Mucosa of descending colon (tissue), 3 donors: Measurements from ENCODE around the gene C7orf33. TPM values are rescaled to one million over a fixed set of nuclear protein-coding genes. Genes with fewer than 3 reads are reported as not detected.

Experiments used
- ATAC-seq: fragments of 200-7000 bp; cut with Tn5 transposase; one replicate; pipeline ENCODE4 v1.9.1; 2020; ENCODE audit warnings: mild to moderate bottlenecking, moderate library complexity
- DNase-seq, 3 donors: peaks; one replicate each; pipeline ENCODE4 v3.0.0-alpha.2; 2020
- H3K36me3 ChIP-seq: fragments of 200-600 bp; one replicate; pipeline ENCODE4 v1.8.0; 2021; ENCODE audit warnings: low read depth, mild to moderate bottlenecking
- H3K4me1 ChIP-seq: fragments of 200-600 bp; one replicate; pipeline ENCODE4 v1.8.0; 2021; ENCODE audit warnings: low read depth, mild to moderate bottlenecking
- H3K4me3 ChIP-seq: fragments of 200-600 bp; one replicate; pipeline ENCODE4 v1.8.0; 2021; ENCODE audit warnings: mild to moderate bottlenecking
- H3K9me3 ChIP-seq: fragments of 200-600 bp; one replicate; pipeline ENCODE4 v1.8.0; 2021; ENCODE audit warnings: mild to moderate bottlenecking
- CTCF ChIP-seq: fragments of 200-600 bp; IDR thresholded peaks from one replicate; pipeline ENCODE4 v1.8.0; 2022; ENCODE audit warnings: antibody characterized with exemption, mild to moderate bottlenecking
- intact Hi-C, 2 donors: fragments of 100-400 bp; cut with DNase I in 1 of 2; cut with micrococcal nuclease in 1 of 2; formaldehyde crosslinking; loops; one replicate each; pipeline versions ENCODE4 v1.11.0 to v1.11.1; 2022; cut with DNase I, micrococcal nuclease
- total RNA-seq, 3 donors: library from RNA; stranded (reverse); fragmentation: NEBNext Ultra II Directional in 2 of 3; extraction: Animal tissue kit (Norgen Biotek cat#: 25700) in 2 of 3; gene quantifications; one replicate each; pipeline versions ENCODE4 v1.2.1 to v1.2.4, GENCODE V29; 2021 to 2023
- donor health status: DM: no; HTN: no; CAD: no; lungs with moderate emphysema.
- donor health status: DM: no; HTN: no; CAD: no.
- donor health status: DM: no; HTN: yes; CAD: no.

The C7orf33 gene
- total RNA-seq, 3 donors from 2014 or later: not detected

GRCh38 chr7:148623586-148624282 lies 33.2 kb downstream of the C7orf33 start:
- no peaks in the 10 kb centered on the region for H3K36me3 ChIP-seq
- DNase-seq: no peak
- H3K4me3 ChIP-seq: no peak overlapping the region
- H3K9me3 ChIP-seq: no peaks in the 10 kb centered on the region
- no peak for TF ChIP-seq CTCF
- intact Hi-C loops: no loop called here
- ATAC-seq: no peak
- H3K4me1 ChIP-seq: no peaks in the 10 kb centered on the region

GRCh38 chr7:148624735-148625134 lies 34.2 kb downstream of the C7orf33 start:
- Histone ChIP-seq H3K36me3 (no peaks in the 10 kb centered on the region), H3K4me1 (no peaks in the 10 kb centered on the region), H3K9me3 (no peaks in the 10 kb centered on the region), H3K4me3 (no peak overlapping the region)
- DNase-seq: no peak
- no peak for ATAC-seq
- intact Hi-C loops: no loop called here
- no peak for TF ChIP-seq CTCF

GRCh38 chr7:148625342-148625741 lies 34.8 kb downstream of the C7orf33 start:
- no peak for ATAC-seq
- H3K36me3 ChIP-seq: no peaks in the 10 kb centered on the region
- intact Hi-C loops: no loop called here
- TF ChIP-seq CTCF: no peak
- no peak for DNase-seq
- H3K9me3 ChIP-seq: no peaks in the 10 kb centered on the region
- H3K4me3 ChIP-seq: no peak overlapping the region
- H3K4me1 ChIP-seq: no peaks in the 10 kb centered on the region

GRCh38 chr7:148626828-148627227 lies 36.3 kb downstream of the C7orf33 start:
- H3K4me3 ChIP-seq: no peak overlapping the region
- H3K4me1 ChIP-seq: no peaks in the 10 kb centered on the region
- ATAC-seq (no peak), DNase-seq (no peak)
- no peaks in the 10 kb centered on the region for H3K36me3 ChIP-seq
- no peak for TF ChIP-seq CTCF
- intact Hi-C loops: no loop called here
- H3K9me3 ChIP-seq: no peaks in the 10 kb centered on the region

GRCh38 chr7:148628011-148628410 lies 37.4 kb downstream of the C7orf33 start:
- DNase-seq: no peak

More at GRCh38 chr7:148628011-148628410, 37.4 kb downstream of the C7orf33 start:
- intact Hi-C loops: no loop called here
- Histone ChIP-seq H3K9me3 (no peaks in the 10 kb centered on the region), H3K4me1 (no peaks in the 10 kb centered on the region), H3K36me3 (no peaks in the 10 kb centered on the region), H3K4me3 (no peak overlapping the region)
- ATAC-seq: no peak
- TF ChIP-seq CTCF: no peak
